ENCODE measurements around the gene CCL2.
"Not testable (repeated sequence)": the region's sequence is repeated elsewhere in the genome, so short reads cannot be mapped to it uniquely, and the experiment has no call there.

The CCL2 gene

DNA sequence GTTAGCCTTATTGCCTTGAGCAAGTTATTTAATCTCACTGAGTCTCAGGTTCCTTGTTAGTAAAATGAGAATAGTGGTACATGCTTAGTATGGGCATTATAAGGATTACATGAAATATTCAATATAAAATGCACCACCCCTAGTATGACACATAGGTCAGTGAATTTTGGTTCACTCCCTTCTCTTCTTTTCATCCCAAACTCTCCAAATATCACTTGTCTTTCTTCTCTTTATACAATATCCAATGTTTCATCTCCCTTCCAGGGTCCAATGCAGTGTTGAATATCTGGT is 28.4 kb upstream of the CCL2 start:
- Histone ChIP-seq H3K9me3 (ENCODE audit: control extremely low read depth in 1 of 5, control insufficient read depth in 4 of 5, insufficient read depth in 2 of 5, low read depth in 1 of 5, low read length in 4 of 5) (peaks cover 0 to 17% (median 7%) of the 10 kb centered on the region in 5 experiments), H3K4me1 (ENCODE audit: control extremely low read depth in 1 of 4, control insufficient read depth in 4 of 4, insufficient read depth in 4 of 4, low read length in 3 of 4) (peaks cover 0 to 4% (median 0%) of the 10 kb centered on the region in 4 experiments), H3K27ac (ENCODE audit: insufficient read depth in 1 of 2, low read depth in 1 of 2, low read length in 2 of 2, poor library complexity in 1 of 2, severe bottlenecking in 2 of 2) (no peak overlapping the region), H3K36me3 (ENCODE audit: control insufficient read depth in 4 of 4, insufficient read depth in 4 of 4, low read length in 3 of 4) (no peaks in the 10 kb centered on the region), H3K4me3 (ENCODE audit: control insufficient read depth in 1 of 7, extremely low read depth in 1 of 7, insufficient read depth in 4 of 7, low read depth in 2 of 7, low read length in 6 of 7) (no peak overlapping the region), H3K27me3 (replicated peaks in 2 of 5; ENCODE audit: control insufficient read depth in 4 of 5, insufficient read depth in 5 of 5, low read length in 4 of 5) (no peaks in the 10 kb centered on the region)
- ChIA-PET CTCF (no interaction called here), POLR2A (no interaction called here)
- DNase-seq = no peak

DNA sequence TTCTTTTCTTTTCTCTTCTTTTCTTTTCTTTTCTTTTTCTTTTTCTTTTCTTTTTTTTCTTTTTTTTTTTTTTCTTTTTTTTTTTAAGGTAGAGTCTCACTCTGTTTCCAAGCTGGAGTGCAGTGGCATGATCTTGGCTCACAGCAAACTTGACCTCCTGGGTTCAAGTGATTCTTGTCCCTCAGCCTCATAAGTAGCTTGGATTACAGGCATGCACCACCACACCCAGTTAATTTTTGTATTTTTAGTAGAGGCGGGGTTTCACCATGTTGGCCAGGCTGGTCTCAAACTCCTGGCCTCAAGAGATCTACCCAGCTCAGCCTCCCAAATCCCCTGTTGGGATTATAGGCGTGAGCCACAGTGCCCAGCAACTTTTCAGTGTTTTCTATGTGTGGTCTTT is 27.8 kb upstream of the CCL2 start:
- H3K36me3 ChIP-seq (ENCODE audit: control insufficient read depth in 4 of 4, insufficient read depth in 4 of 4, low read length in 3 of 4); H3K4me1 ChIP-seq (ENCODE audit: control extremely low read depth in 1 of 4, control insufficient read depth in 4 of 4, insufficient read depth in 4 of 4, low read length in 3 of 4); POLR2A ChIA-PET; DNase-seq; CTCF ChIA-PET; H3K4me3 ChIP-seq (ENCODE audit: control insufficient read depth in 1 of 7, extremely low read depth in 1 of 7, insufficient read depth in 4 of 7, low read depth in 2 of 7, low read length in 6 of 7); H3K27ac ChIP-seq (ENCODE audit: insufficient read depth in 1 of 2, low read depth in 1 of 2, low read length in 2 of 2, poor library complexity in 1 of 2, severe bottlenecking in 2 of 2); H3K27me3 ChIP-seq (replicated peaks in 2 of 5; ENCODE audit: control insufficient read depth in 4 of 5, insufficient read depth in 5 of 5, low read length in 4 of 5): not testable (repeated sequence)
- H3K9me3 ChIP-seq (ENCODE audit: control extremely low read depth in 1 of 5, control insufficient read depth in 4 of 5, insufficient read depth in 2 of 5, low read depth in 1 of 5, low read length in 4 of 5) = peaks cover 0 to 17% (median 7%) of the 10 kb centered on the region in 5 experiments
- WGBS (ENCODE audit: insufficient coverage) = 100% methylated on average over 2 of the region's 2 CpGs

DNA sequence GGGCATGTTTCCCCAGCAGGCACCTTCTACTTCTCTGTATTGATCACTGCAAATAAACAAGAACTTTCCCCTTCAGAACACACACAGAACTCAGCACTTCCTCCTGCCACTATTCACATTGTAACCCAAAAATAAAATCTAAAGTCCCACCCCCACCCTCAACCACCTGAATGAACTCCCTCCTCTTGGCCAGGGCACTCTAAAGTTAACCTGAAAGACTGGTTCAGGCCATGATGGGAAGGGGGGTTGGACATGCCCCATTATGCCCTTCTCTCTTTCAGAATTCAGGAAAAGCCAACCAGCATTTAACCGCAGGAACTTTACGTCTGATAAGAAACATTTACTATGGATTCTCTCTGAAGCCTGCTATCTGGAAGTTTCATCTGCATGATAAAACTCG is 27.4 kb upstream of the CCL2 start:
- Histone ChIP-seq H3K4me3 (ENCODE audit: control insufficient read depth in 1 of 7, extremely low read depth in 1 of 7, insufficient read depth in 4 of 7, low read depth in 2 of 7, low read length in 6 of 7) (no peak overlapping the region), H3K4me1 (ENCODE audit: control extremely low read depth in 1 of 4, control insufficient read depth in 4 of 4, insufficient read depth in 4 of 4, low read length in 3 of 4) (peaks cover 0 to 4% (median 0%) of the 10 kb centered on the region in 4 experiments), H3K27me3 (replicated peaks in 2 of 5; ENCODE audit: control insufficient read depth in 4 of 5, insufficient read depth in 5 of 5, low read length in 4 of 5) (no peaks in the 10 kb centered on the region), H3K9me3 (ENCODE audit: control extremely low read depth in 1 of 5, control insufficient read depth in 4 of 5, insufficient read depth in 2 of 5, low read depth in 1 of 5, low read length in 4 of 5) (peaks cover 0 to 17% (median 7%) of the 10 kb centered on the region in 5 experiments), H3K36me3 (ENCODE audit: control insufficient read depth in 4 of 4, insufficient read depth in 4 of 4, low read length in 3 of 4) (no peaks in the 10 kb centered on the region), H3K27ac (ENCODE audit: insufficient read depth in 1 of 2, low read depth in 1 of 2, low read length in 2 of 2, poor library complexity in 1 of 2, severe bottlenecking in 2 of 2) (no peak overlapping the region)
- ChIA-PET CTCF (no interaction called here), POLR2A (no interaction called here)
- WGBS (ENCODE audit: insufficient coverage) = 44% methylated on average over 3 of the region's 3 CpGs
- DNase-seq = no peak

DNA sequence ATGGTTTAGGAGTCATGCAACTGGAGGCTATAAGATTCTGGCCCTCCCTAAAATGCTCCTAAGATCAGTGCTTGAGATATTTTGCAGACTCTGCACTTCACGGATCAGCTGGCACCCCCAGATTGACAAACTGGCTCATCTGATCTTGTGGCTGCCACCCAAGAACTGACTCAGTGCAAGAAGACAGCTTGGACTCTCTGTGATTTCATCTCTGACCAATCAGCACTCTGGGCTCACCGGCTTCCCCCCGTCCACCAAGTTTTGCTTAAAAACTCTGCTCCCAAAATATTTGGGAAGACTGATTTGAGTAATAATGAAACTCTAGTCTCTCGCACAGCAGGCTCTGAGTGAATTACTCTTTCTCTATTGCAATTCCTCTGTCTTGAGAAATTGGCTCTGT is 26.3 kb upstream of the CCL2 start:
- H3K36me3 ChIP-seq (ENCODE audit: control insufficient read depth in 4 of 4, insufficient read depth in 4 of 4, low read length in 3 of 4) = no peaks in the 10 kb centered on the region
- peaks cover 0 to 17% (median 7%) of the 10 kb centered on the region in 5 experiments for H3K9me3 ChIP-seq (ENCODE audit: control extremely low read depth in 1 of 5, control insufficient read depth in 4 of 5, insufficient read depth in 2 of 5, low read depth in 1 of 5, low read length in 4 of 5)
- WGBS (ENCODE audit: insufficient coverage) = 100% methylated on average over 2 of the region's 4 CpGs
- ChIA-PET POLR2A (no interaction called here), CTCF (interaction anchor here (1.4 kb wide), 1 partner anchor 133 kb away, joined by 3 read pairs; no protein-coding TSS in a partner anchor)
- H3K27me3 ChIP-seq (replicated peaks in 2 of 5; ENCODE audit: control insufficient read depth in 4 of 5, insufficient read depth in 5 of 5, low read length in 4 of 5) = no peaks in the 10 kb centered on the region
- no peak overlapping the region for H3K27ac ChIP-seq (ENCODE audit: insufficient read depth in 1 of 2, low read depth in 1 of 2, low read length in 2 of 2, poor library complexity in 1 of 2, severe bottlenecking in 2 of 2)
- H3K4me1 ChIP-seq (ENCODE audit: control extremely low read depth in 1 of 4, control insufficient read depth in 4 of 4, insufficient read depth in 4 of 4, low read length in 3 of 4) = peaks cover 0 to 10% (median 6%) of the 10 kb centered on the region in 4 experiments
- DNase-seq = no peak
- H3K4me3 ChIP-seq (ENCODE audit: control insufficient read depth in 1 of 7, extremely low read depth in 1 of 7, insufficient read depth in 4 of 7, low read depth in 2 of 7, low read length in 6 of 7) = no peak overlapping the region

DNA sequence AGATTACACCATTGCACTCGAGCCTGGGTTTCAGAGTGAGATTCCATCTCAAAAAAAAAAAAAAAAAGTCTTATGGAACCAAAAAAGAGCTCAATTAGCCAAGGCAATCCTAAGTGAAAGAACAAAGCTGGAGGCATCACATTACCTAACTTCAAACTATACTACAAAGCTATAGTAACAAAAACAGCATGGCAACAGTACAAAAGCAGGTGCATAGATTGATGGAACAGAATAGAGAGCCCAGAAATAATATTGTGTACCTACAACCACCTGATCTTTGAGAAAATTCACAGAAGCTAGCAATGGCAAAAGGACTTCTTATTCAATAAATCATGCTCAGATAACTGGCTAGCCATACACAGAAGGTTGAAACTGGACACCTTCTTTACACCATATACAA is 24.7 kb upstream of the CCL2 start:
- Histone ChIP-seq H3K36me3 (ENCODE audit: control insufficient read depth in 4 of 4, insufficient read depth in 4 of 4, low read length in 3 of 4) (no peaks in the 10 kb centered on the region), H3K9me3 (ENCODE audit: control extremely low read depth in 1 of 5, control insufficient read depth in 4 of 5, insufficient read depth in 2 of 5, low read depth in 1 of 5, low read length in 4 of 5) (peaks cover 0 to 17% (median 7%) of the 10 kb centered on the region in 5 experiments), H3K4me3 (ENCODE audit: control insufficient read depth in 1 of 7, extremely low read depth in 1 of 7, insufficient read depth in 4 of 7, low read depth in 2 of 7, low read length in 6 of 7) (no peak overlapping the region), H3K27ac (ENCODE audit: insufficient read depth in 1 of 2, low read depth in 1 of 2, low read length in 2 of 2, poor library complexity in 1 of 2, severe bottlenecking in 2 of 2) (no peak overlapping the region), H3K27me3 (replicated peaks in 2 of 5; ENCODE audit: control insufficient read depth in 4 of 5, insufficient read depth in 5 of 5, low read length in 4 of 5) (no peaks in the 10 kb centered on the region), H3K4me1 (ENCODE audit: control extremely low read depth in 1 of 4, control insufficient read depth in 4 of 4, insufficient read depth in 4 of 4, low read length in 3 of 4) (peaks cover 0 to 26% (median 17%) of the 10 kb centered on the region in 4 experiments)
- ChIA-PET CTCF (interaction anchor here (1.0 to 1.8 kb wide), 3 partner anchors 8 to 131 kb away, joined by 3 to 5 read pairs (median 3); no protein-coding TSS in a partner anchor), POLR2A (no interaction called here)
- WGBS (ENCODE audit: insufficient coverage) = no CpG with 5 or more reads among the region's 1 CpG
- DNase-seq = no peak

DNA sequence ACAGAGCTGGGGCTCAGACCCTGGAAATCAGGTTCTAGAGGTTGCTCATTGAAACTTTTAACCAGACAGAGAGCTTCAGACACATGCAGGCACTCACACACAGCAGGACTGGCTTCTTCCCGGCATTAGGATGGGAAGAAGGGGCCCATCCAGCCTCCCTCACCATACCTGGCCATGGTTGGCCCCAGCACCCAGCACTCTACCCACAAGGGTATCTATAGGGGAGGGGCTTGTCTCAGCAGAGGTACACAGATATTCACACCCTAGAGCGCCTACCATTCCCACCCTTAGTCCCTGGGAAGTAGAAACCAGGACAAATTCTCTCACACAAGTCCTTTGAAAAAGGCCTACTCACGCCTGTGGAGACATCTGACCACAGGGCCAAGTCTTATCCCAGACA is 20.5 kb upstream of the CCL2 start:
- Histone ChIP-seq H3K4me3 (ENCODE audit: control insufficient read depth in 1 of 7, extremely low read depth in 1 of 7, insufficient read depth in 4 of 7, low read depth in 2 of 7, low read length in 6 of 7) (no peak overlapping the region), H3K27me3 (replicated peaks in 2 of 5; ENCODE audit: control insufficient read depth in 4 of 5, insufficient read depth in 5 of 5, low read length in 4 of 5) (no peaks in the 10 kb centered on the region), H3K9me3 (ENCODE audit: control extremely low read depth in 1 of 5, control insufficient read depth in 4 of 5, insufficient read depth in 2 of 5, low read depth in 1 of 5, low read length in 4 of 5) (peaks cover 0 to 10% (median 2%) of the 10 kb centered on the region in 5 experiments), H3K36me3 (ENCODE audit: control insufficient read depth in 4 of 4, insufficient read depth in 4 of 4, low read length in 3 of 4) (no peaks in the 10 kb centered on the region), H3K4me1 (ENCODE audit: control extremely low read depth in 1 of 4, control insufficient read depth in 4 of 4, insufficient read depth in 4 of 4, low read length in 3 of 4) (peaks cover 3 to 55% (median 48%) of the 10 kb centered on the region in 4 experiments), H3K27ac (ENCODE audit: insufficient read depth in 1 of 2, low read depth in 1 of 2, low read length in 2 of 2, poor library complexity in 1 of 2, severe bottlenecking in 2 of 2) (no peak overlapping the region)
- ChIA-PET CTCF (interaction anchor here (0.8 to 3.0 kb wide), 3 partner anchors 15 to 126 kb away, joined by 3 to 15 read pairs (median 9); no protein-coding TSS in a partner anchor), POLR2A (interaction anchor here (0.8 kb wide), 1 partner anchor 87 kb away, joined by 3 read pairs; no protein-coding TSS in a partner anchor)
- DNase-seq = no peak
- 83% methylated on average over 2 of the region's 3 CpGs for WGBS (ENCODE audit: insufficient coverage)

DNA sequence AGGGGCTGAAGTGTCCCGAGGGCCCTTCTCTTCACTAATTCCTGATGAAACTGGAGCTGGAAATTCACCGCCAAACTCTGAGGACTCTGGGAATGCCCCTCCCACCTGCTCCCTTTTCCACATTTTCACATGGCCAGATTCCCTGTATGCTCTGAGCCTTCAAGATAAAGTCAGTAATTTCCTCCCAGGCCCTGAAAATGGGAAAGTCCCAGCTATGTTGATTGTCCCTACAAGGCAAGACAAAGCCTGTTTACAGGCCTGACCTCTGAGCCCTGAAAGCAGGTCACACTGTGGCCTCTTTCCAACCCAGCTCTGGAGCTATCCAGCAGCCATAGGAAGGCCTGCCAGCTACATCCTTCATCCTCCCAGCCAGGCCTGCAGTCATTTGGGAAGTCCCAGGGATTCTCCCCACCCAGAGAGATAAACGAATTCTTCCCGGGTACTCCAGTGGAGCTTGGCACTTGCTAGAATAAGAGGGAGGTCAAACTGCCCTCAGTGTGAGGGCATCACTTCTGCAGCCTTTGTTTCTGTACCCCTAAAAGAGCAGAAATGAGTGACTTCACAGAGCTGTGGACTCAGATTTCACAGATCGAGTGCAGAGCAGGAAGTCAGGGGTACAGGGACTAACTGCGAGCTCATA is 19.6 kb upstream of the CCL2 start:
- ChIA-PET CTCF (interaction anchor here (1.0 to 3.0 kb wide), 3 partner anchors 14 to 125 kb away, joined by 3 to 15 read pairs (median 9); no protein-coding TSS in a partner anchor), POLR2A (no interaction called here)
- 74% methylated on average over 6 of the region's 6 CpGs for WGBS (ENCODE audit: insufficient coverage)
- Histone ChIP-seq H3K4me3 (ENCODE audit: control insufficient read depth in 1 of 7, extremely low read depth in 1 of 7, insufficient read depth in 4 of 7, low read depth in 2 of 7, low read length in 6 of 7) (no peak overlapping the region), H3K27ac (ENCODE audit: insufficient read depth in 1 of 2, low read depth in 1 of 2, low read length in 2 of 2, poor library complexity in 1 of 2, severe bottlenecking in 2 of 2) (no peak overlapping the region), H3K27me3 (replicated peaks in 2 of 5; ENCODE audit: control insufficient read depth in 4 of 5, insufficient read depth in 5 of 5, low read length in 4 of 5) (no peaks in the 10 kb centered on the region), H3K36me3 (ENCODE audit: control insufficient read depth in 4 of 4, insufficient read depth in 4 of 4, low read length in 3 of 4) (no peaks in the 10 kb centered on the region), H3K4me1 (ENCODE audit: control extremely low read depth in 1 of 4, control insufficient read depth in 4 of 4, insufficient read depth in 4 of 4, low read length in 3 of 4) (peaks cover 3 to 63% (median 56%) of the 10 kb centered on the region in 4 experiments), H3K9me3 (ENCODE audit: control extremely low read depth in 1 of 5, control insufficient read depth in 4 of 5, insufficient read depth in 2 of 5, low read depth in 1 of 5, low read length in 4 of 5) (peaks cover 0 to 3% (median 0%) of the 10 kb centered on the region in 5 experiments)
- peak in 1 of 3 donors; percentile 54 for DNase-seq
